ENCODE results near the gene HSPA6. TPM values are rescaled to one million over a fixed set of nuclear protein-coding genes. Genes with fewer than 3 reads are reported as not detected.
"Not testable (repeated sequence)": the region's sequence is repeated elsewhere in the genome, so short reads cannot be mapped to it uniquely, and the experiment has no call there.

Gene HSPA6
- total RNA-seq, 2 donors from 2014 or later, result 0.37 to 0.41 TPM

- H3K9me3 Mint-ChIP-seq, result not testable (repeated sequence)
These were observed 14.7 kb downstream of the HSPA6 start for GRCh38 chr1:161538925-161539479.

DNA sequence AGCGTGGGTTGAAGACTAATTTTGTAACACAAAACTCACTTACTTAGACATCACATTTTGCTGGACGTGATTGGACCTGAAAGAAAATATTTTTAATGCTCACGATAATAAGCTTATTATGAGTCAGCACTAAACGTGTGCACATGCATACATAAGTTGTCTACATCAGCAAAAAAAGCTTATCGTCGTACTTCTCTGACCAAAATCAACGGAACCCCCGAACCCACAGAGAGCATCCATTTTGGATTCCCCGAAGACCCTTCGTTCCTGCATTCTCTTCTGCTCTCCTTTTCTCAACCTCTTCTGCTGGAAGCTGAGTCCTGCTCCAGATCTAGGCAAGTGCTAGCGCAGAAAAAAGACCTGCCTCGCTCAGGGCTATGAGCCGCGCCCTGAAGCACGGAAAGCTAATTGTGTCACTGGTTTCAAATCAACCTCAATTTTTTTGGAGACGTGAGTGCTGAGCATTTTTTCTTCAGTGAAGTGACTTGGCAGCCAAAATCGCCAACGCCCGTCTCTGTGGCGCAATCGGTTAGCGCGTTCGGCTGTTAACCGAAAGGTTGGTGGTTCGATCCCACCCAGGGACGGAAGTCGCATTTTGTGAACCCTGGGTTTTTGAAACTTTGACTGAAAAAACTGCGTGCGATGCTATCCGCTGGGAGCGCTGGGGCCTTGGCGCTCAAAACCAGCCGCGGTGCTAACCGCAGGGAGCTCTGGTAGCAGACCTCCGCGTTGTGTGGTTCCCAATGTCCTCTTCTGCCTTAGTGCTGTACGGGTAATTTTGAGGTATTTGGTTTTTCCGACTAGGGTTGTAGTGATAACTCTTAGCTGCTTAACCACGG is 15.6 kb downstream of the HSPA6 start:
- H3K36me3 Mint-ChIP-seq (ENCODE audit: low read depth), result peaks cover 15% of the 10 kb centered on the region
- peak; percentile 75 for ATAC-seq (replicated peaks)
- H3K27me3 Mint-ChIP-seq, H3K9me3 Mint-ChIP-seq: not testable (repeated sequence)
- H3K4me3 Mint-ChIP-seq, result peak overlapping the region; percentile 81
- H3K27ac Mint-ChIP-seq, result peak overlapping the region; percentile 99
- peaks cover 36% of the 10 kb centered on the region for H3K4me1 Mint-ChIP-seq

More at GRCh38 chr1:161538925-161539479, 14.7 kb downstream of the HSPA6 start:
- H3K27ac Mint-ChIP-seq; H3K27me3 Mint-ChIP-seq; ATAC-seq (replicated peaks): not testable (repeated sequence)
- Mint-ChIP-seq H3K4me1 (peaks cover 35% of the 10 kb centered on the region), H3K36me3 (ENCODE audit: low read depth) (peaks cover 15% of the 10 kb centered on the region), H3K4me3 (peak overlapping the region; percentile 81)

DNA sequence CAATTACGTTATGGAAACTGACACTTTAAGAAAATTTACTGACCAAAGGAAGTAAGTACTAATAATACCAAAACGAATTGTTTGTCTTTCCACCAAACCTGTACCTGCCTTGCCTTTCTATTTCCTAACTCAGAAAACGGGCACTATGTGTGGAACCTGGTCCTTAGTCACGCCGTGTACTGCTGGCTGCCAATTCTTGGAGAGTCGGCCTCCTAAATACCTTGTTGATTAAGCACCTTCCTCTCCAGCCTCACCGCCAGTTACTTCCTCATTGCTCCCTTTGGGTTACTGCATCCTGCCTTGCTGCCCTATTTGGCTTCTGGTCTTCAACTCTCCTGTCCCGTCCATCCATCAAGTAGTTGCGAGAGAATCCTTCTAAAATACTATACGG is 16.2 kb downstream of the HSPA6 start:
- Mint-ChIP-seq H3K4me3 (peak overlapping the region; percentile 81), H3K4me1 (peaks cover 40% of the 10 kb centered on the region), H3K27ac (peak overlapping the region; percentile 99), H3K36me3 (ENCODE audit: low read depth) (peaks cover 15% of the 10 kb centered on the region)
- H3K27me3 Mint-ChIP-seq, H3K9me3 Mint-ChIP-seq: not testable (repeated sequence)
- ATAC-seq (replicated peaks), result peak; percentile 49

GRCh38 chr1:161542091-161542559 is 17.8 kb downstream of the HSPA6 start:
- not testable (repeated sequence) for H3K9me3 Mint-ChIP-seq, H3K27me3 Mint-ChIP-seq
- Mint-ChIP-seq H3K27ac (peak overlapping the region; percentile 99), H3K4me1 (peaks cover 40% of the 10 kb centered on the region), H3K36me3 (ENCODE audit: low read depth) (peaks cover 15% of the 10 kb centered on the region), H3K4me3 (peak overlapping the region; percentile 81)
- ATAC-seq (replicated peaks), result peak; percentile 78

GRCh38 chr1:161543125-161543524 is 18.8 kb downstream of the HSPA6 start:
- not testable (repeated sequence) for H3K9me3 Mint-ChIP-seq; ATAC-seq (replicated peaks); H3K27me3 Mint-ChIP-seq
- Mint-ChIP-seq H3K4me1 (peaks cover 40% of the 10 kb centered on the region), H3K4me3 (peak overlapping the region; percentile 81), H3K36me3 (ENCODE audit: low read depth) (peaks cover 15% of the 10 kb centered on the region), H3K27ac (peak overlapping the region; percentile 7)

GRCh38 chr1:161545005-161545731 is 20.8 kb downstream of the HSPA6 start:
- ATAC-seq (replicated peaks); H3K27me3 Mint-ChIP-seq; H3K4me3 Mint-ChIP-seq; H3K36me3 Mint-ChIP-seq (ENCODE audit: low read depth); H3K27ac Mint-ChIP-seq; H3K9me3 Mint-ChIP-seq: not testable (repeated sequence)
- peaks cover 34% of the 10 kb centered on the region for H3K4me1 Mint-ChIP-seq

- not testable (repeated sequence) for H3K36me3 Mint-ChIP-seq (ENCODE audit: low read depth); H3K4me1 Mint-ChIP-seq; ATAC-seq (replicated peaks); H3K9me3 Mint-ChIP-seq; H3K27ac Mint-ChIP-seq; H3K27me3 Mint-ChIP-seq; H3K4me3 Mint-ChIP-seq
These were observed 23.8 kb downstream of the HSPA6 start for GRCh38 chr1:161547995-161548741.

DNA sequence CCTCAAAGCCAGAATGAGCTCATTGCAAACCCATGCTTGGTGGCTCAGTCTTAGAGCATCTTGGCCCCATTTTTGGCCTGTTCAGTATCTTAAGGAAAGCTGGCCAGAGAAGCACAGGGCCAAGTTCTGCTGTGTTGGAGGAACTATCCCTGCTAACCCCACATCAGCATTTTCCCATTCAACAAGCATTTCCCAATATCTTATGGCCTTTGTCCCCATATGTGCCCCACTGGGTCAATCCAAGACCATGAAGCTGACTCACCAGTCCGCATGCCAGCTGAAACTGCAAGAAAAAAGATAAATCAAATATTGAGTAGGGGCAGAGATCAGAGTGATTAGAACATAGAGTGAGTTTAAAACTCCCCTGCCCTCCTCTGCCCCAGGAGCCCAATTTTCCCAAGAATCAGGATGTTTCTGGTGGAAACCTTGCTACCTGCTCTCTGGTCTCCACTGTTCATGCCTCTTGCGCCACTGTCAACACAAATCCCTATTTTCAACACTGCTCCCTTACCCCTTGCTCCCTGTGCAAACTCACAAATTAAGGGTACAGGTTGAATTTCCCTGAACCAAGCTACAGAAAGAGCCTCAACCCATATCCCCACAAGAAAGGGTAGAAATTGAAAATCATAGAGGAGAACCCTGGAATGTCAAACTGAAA is 24.5 kb downstream of the HSPA6 start:
- not testable (repeated sequence) for H3K27ac Mint-ChIP-seq; H3K36me3 Mint-ChIP-seq (ENCODE audit: low read depth); H3K4me1 Mint-ChIP-seq; H3K27me3 Mint-ChIP-seq; ATAC-seq (replicated peaks); H3K4me3 Mint-ChIP-seq; H3K9me3 Mint-ChIP-seq

GRCh38 chr1:161549652-161550051 is 25.3 kb downstream of the HSPA6 start, which contains the start of gene FCGR3A:
TSS of gene FCGR3A (minus strand) at chr1:161549818. CDS start at chr1:161549736, 82 bp downstream.
- Mint-ChIP-seq H3K4me3 (no peak within 1 kb of the TSS), H3K4me1 (peaks cover 11% of the 10 kb centered on the region), H3K9me3 (no peaks in the 10 kb centered on the region), H3K36me3 (ENCODE audit: low read depth) (no peaks in the 10 kb centered on the region), H3K27ac (no peak within 1 kb of the TSS), H3K27me3 (no peaks in the 10 kb centered on the region)
- no peak for ATAC-seq (replicated peaks)

- not testable (repeated sequence) for H3K9me3 Mint-ChIP-seq; H3K4me3 Mint-ChIP-seq; H3K36me3 Mint-ChIP-seq (ENCODE audit: low read depth); H3K27me3 Mint-ChIP-seq; H3K27ac Mint-ChIP-seq; ATAC-seq (replicated peaks)
- H3K4me1 Mint-ChIP-seq, result peaks cover 15% of the 10 kb centered on the region
These were observed 26.6 kb downstream of the HSPA6 start for GRCh38 chr1:161550942-161551341.

GRCh38 chr1:161553631-161554030 is 29.3 kb downstream of the HSPA6 start:
- not testable (repeated sequence) for H3K4me3 Mint-ChIP-seq; H3K9me3 Mint-ChIP-seq; H3K27me3 Mint-ChIP-seq; H3K27ac Mint-ChIP-seq; ATAC-seq (replicated peaks); H3K36me3 Mint-ChIP-seq (ENCODE audit: low read depth)
- peaks cover 15% of the 10 kb centered on the region for H3K4me1 Mint-ChIP-seq

DNA sequence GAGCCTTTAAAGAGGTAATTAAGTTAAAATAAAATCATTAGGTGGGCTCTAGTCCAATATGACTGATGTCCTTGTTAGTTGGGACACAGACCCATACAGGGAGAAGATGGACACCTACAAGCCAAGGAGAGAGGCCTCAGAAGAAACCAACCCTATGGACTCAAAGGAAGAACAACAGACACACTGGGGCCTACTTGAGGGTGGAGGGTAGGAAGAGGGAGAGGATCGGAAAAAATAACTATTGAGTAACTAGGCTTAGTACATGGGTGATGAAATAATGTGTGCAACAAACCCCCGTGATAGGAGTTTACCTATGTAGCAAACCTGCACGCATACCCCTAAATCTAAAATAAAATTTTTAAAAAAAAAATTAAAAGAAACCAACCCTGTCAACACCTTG is 30.0 kb downstream of the HSPA6 start:
- Mint-ChIP-seq H3K4me1 (peaks cover 15% of the 10 kb centered on the region), H3K4me3 (peak overlapping the region; percentile 39), H3K27ac (peak overlapping the region; percentile 80)
- not testable (repeated sequence) for H3K36me3 Mint-ChIP-seq (ENCODE audit: low read depth); H3K9me3 Mint-ChIP-seq; ATAC-seq (replicated peaks); H3K27me3 Mint-ChIP-seq

- Mint-ChIP-seq H3K4me1 (peaks cover 15% of the 10 kb centered on the region), H3K4me3 (peak overlapping the region; percentile 39), H3K27ac (peak overlapping the region; percentile 80)
- H3K36me3 Mint-ChIP-seq (ENCODE audit: low read depth); H3K27me3 Mint-ChIP-seq; H3K9me3 Mint-ChIP-seq: not testable (repeated sequence)
- peak; percentile 91 for ATAC-seq (replicated peaks)
These were observed 30.6 kb downstream of the HSPA6 start for GRCh38 chr1:161554815-161555417.

All from activated T-helper 17 cell treated with anti-CD3 and anti-CD28 coated beads, Interleukin-2, amount 50 U/mL, for 72 hours (primary cell).